IMR-90 (cell line): Measurements from ENCODE around the gene ZKSCAN5. TPM values are rescaled to one million over a fixed set of nuclear protein-coding genes. Genes with fewer than 3 reads are reported as not detected.

Source experiments
- ATAC-seq: fragments of 200-7000 bp; cut with Tn5 transposase; 2 replicates; pipeline ENCODE4 v1.9.1; 2020; ENCODE audit warnings: low read depth, mild to moderate bottlenecking, moderate library complexity
- BruUV-seq: library from RNA; stranded (reverse); fragments of 400-500 nt; replicated peaks from 2 replicates; lab custom pipeline; 2021; lab: Mats Ljungman, UMichigan
- CTCF ChIA-PET: fragments of 300-600 bp; formaldehyde crosslinking; extraction: SDS; loops from one replicate; lab custom pipeline; 2021; ENCODE audit warnings: antibody characterized with exemption; lab: Yijun Ruan, JAX
- POLR2A ChIA-PET: fragments of 300-600 bp; sonication (Branson Sonifier 250); formaldehyde crosslinking; loops from one replicate; lab custom pipeline; 2022; ENCODE audit warnings: antibody characterized with exemption; ENCODE audit not compliant: unreplicated experiment; lab: Charles Lee
- DNase-seq: peaks from one replicate; pipeline ENCODE4 v3.0.0; 2013
- H2AFZ ChIP-seq: replicated peaks from 2 replicates; pipeline ENCODE3; 2013; ENCODE audit warnings: low read length, mild to moderate bottlenecking; ENCODE audit not compliant: poor library complexity
- H2AK5ac ChIP-seq: 2 replicates; pipeline ENCODE4 v1.6.1; 2013; ENCODE audit warnings: low read depth, low read length, inconsistent platforms
- H2AK9ac ChIP-seq: replicated peaks from 2 replicates; pipeline ENCODE3; 2013; ENCODE audit warnings: mild to moderate bottlenecking, low read depth, low read length, moderate library complexity; ENCODE audit not compliant: poor library complexity
- H2BK120ac ChIP-seq: 2 replicates; pipeline ENCODE4 v1.6.1; 2013; ENCODE audit warnings: low read depth, low read length, inconsistent platforms
- H2BK15ac ChIP-seq: 3 replicates; pipeline ENCODE4 v1.6.1; 2013; ENCODE audit warnings: low read depth, low read length, inconsistent platforms
- H2BK20ac ChIP-seq: 2 replicates; pipeline ENCODE4 v1.6.1; 2013; ENCODE audit warnings: low read depth, mild to moderate bottlenecking, inconsistent platforms, low read length, moderate library complexity
- H2BK5ac ChIP-seq: 2 replicates; pipeline ENCODE4 v1.6.1; 2013; ENCODE audit warnings: mild to moderate bottlenecking, low read depth, low read length, inconsistent platforms; ENCODE audit not compliant: poor library complexity, severe bottlenecking
- H3K14ac ChIP-seq: replicated peaks from 2 replicates; pipeline ENCODE4 v1.6.1; 2013; ENCODE audit warnings: low read depth, low read length, inconsistent platforms
- H3K18ac ChIP-seq: 2 replicates; pipeline ENCODE4 v1.6.1; 2013; ENCODE audit warnings: low read depth, low read length, control low read depth
- H3K23ac ChIP-seq: 2 replicates; pipeline ENCODE4 v1.6.1; 2013; ENCODE audit warnings: low read depth, low read length, inconsistent platforms
- H3K27ac ChIP-seq: 2 replicates; pipeline ENCODE4 v1.5.1; 2013; ENCODE audit warnings: mild to moderate bottlenecking, control low read depth, low read length; ENCODE audit not compliant: insufficient read depth
- H3K27me3 ChIP-seq: 2 replicates; pipeline ENCODE4 v1.6.1; 2013; ENCODE audit warnings: low read length; ENCODE audit not compliant: control insufficient read depth, insufficient read depth
- H3K36me3 ChIP-seq: 2 replicates; pipeline ENCODE4 v1.6.1; 2013; ENCODE audit warnings: low read length, mixed read lengths; ENCODE audit not compliant: control insufficient read depth, insufficient read depth
- H3K4ac ChIP-seq: 2 replicates; pipeline ENCODE4 v1.6.1; 2013; ENCODE audit warnings: low read depth, low read length, inconsistent platforms
- H3K4me1 ChIP-seq: 2 replicates; pipeline ENCODE4 v1.6.1; 2013; ENCODE audit warnings: low read length, mixed read lengths; ENCODE audit not compliant: control insufficient read depth, insufficient read depth
- H3K4me2 ChIP-seq: 2 replicates; pipeline ENCODE4 v1.6.1; 2013; ENCODE audit warnings: low read depth, mild to moderate bottlenecking, control low read depth, low read length, moderate library complexity
- H3K4me3 ChIP-seq: 2 replicates; pipeline ENCODE4 v1.5.1; 2013; ENCODE audit warnings: low read depth, mild to moderate bottlenecking, control low read depth, low read length, moderate library complexity; ENCODE audit not compliant: insufficient read depth
- H3K56ac ChIP-seq: 2 replicates; pipeline ENCODE4 v1.6.1; 2013; ENCODE audit warnings: low read length, inconsistent platforms; ENCODE audit not compliant: insufficient read depth; ENCODE audit errors: extremely low read depth
- H3K79me1 ChIP-seq, 2 experiments: 2 replicates each; pipeline ENCODE4 v1.6.1; 2013; ENCODE audit warnings: low read length in 2 of 2, inconsistent platforms in 1 of 2, low read depth in 1 of 2
- H3K9ac ChIP-seq: 2 replicates; pipeline ENCODE4 v1.6.1; 2013; ENCODE audit warnings: low read depth, low read length, control low read depth
- H3K9me1 ChIP-seq: 2 replicates; pipeline ENCODE4 v1.6.1; 2013; ENCODE audit warnings: low read length, inconsistent platforms; ENCODE audit not compliant: insufficient read depth
- H3K9me3 ChIP-seq: 2 replicates; pipeline ENCODE4 v1.6.1; 2013; ENCODE audit warnings: low read length; ENCODE audit not compliant: control insufficient read depth, insufficient read depth
- H4K20me1 ChIP-seq: 2 replicates; pipeline ENCODE4 v1.6.1; 2013; ENCODE audit warnings: low read length, inconsistent platforms; ENCODE audit not compliant: insufficient read depth
- H4K5ac ChIP-seq: 2 replicates; pipeline ENCODE4 v1.6.1; 2013; ENCODE audit warnings: mild to moderate bottlenecking, low read depth, low read length, control low read depth
- H4K8ac ChIP-seq, 2 experiments: 2 replicates each; pipeline ENCODE4 v1.6.1; 2013; ENCODE audit warnings: low read depth in 2 of 2, low read length in 2 of 2, control low read depth in 1 of 2, inconsistent platforms in 1 of 2
- H4K91ac ChIP-seq: 2 replicates; pipeline ENCODE4 v1.6.1; 2013; ENCODE audit warnings: low read depth, low read length, inconsistent platforms; ENCODE audit not compliant: insufficient read depth
- BHLHE40 ChIP-seq: fragments of 150-350 bp; IDR thresholded peaks from 2 replicates; pipeline ENCODE4 v1.6.1; 2016; ENCODE audit warnings: mild to moderate bottlenecking, low read depth, low read length
- CEBPB ChIP-seq: IDR thresholded peaks from 2 replicates; pipeline ENCODE4 v1.6.1; 2012; ENCODE audit warnings: low read depth, low read length, improper control_type of control experiment
- CHD1 ChIP-seq: IDR thresholded peaks from 2 replicates; pipeline ENCODE4 v1.6.1; 2012; ENCODE audit warnings: low read depth, low read length, improper control_type of control experiment
- CTCF ChIP-seq: conservative IDR thresholded peaks from 2 replicates; pipeline ENCODE4 v1.5.1; 2012; ENCODE audit warnings: mild to moderate bottlenecking, low read depth, low read length, improper control_type of control experiment
- ELK1 ChIP-seq: fragments of 150-350 bp; IDR thresholded peaks from 2 replicates; pipeline ENCODE4 v1.6.1; 2016; ENCODE audit warnings: low read depth, mild to moderate bottlenecking, low read length, moderate library complexity, borderline replicate concordance
- FOS ChIP-seq: fragments of 150-350 bp; IDR thresholded peaks from 2 replicates; pipeline ENCODE4 v1.6.1; 2016; ENCODE audit warnings: low read depth, low read length
- MAFK ChIP-seq: IDR thresholded peaks from 2 replicates; pipeline ENCODE4 v1.6.1; 2012; ENCODE audit warnings: low read depth, low read length, improper control_type of control experiment
- MAZ ChIP-seq: IDR thresholded peaks from 2 replicates; pipeline ENCODE4 v1.6.1; 2012; ENCODE audit warnings: low read depth, mild to moderate bottlenecking, low read length, improper control_type of control experiment, moderate library complexity, borderline replicate concordance
- MXI1 ChIP-seq: IDR thresholded peaks from 2 replicates; pipeline ENCODE4 v1.6.1; 2012; ENCODE audit warnings: low read depth, mild to moderate bottlenecking, low read length, moderate library complexity, borderline replicate concordance
- NFE2L2 ChIP-seq: fragments of 150-350 bp; IDR thresholded peaks from 2 replicates; pipeline ENCODE4 v1.6.1; 2016; ENCODE audit warnings: low read depth, mild to moderate bottlenecking, low read length
- POLR2A ChIP-seq: IDR thresholded peaks from 2 replicates; pipeline ENCODE4 v1.6.1; 2012; ENCODE audit warnings: mild to moderate bottlenecking, low read depth, low read length
- RAD21 ChIP-seq: IDR thresholded peaks from 2 replicates; pipeline ENCODE4 v1.6.1; 2012; ENCODE audit warnings: low read length, improper control_type of control experiment
- RCOR1 ChIP-seq: IDR thresholded peaks from 2 replicates; pipeline ENCODE4 v1.6.1; 2012; ENCODE audit warnings: mild to moderate bottlenecking, low read length, improper control_type of control experiment; ENCODE audit not compliant: insufficient replicate concordance
- RFX5 ChIP-seq: IDR thresholded peaks from 2 replicates; pipeline ENCODE4 v1.8.0; 2012; ENCODE audit warnings: low read depth, mild to moderate bottlenecking, low read length, moderate library complexity
- SMC3 ChIP-seq: fragments of 150-350 bp; IDR thresholded peaks from 2 replicates; pipeline ENCODE4 v1.6.1; 2016; ENCODE audit warnings: low read depth, mild to moderate bottlenecking, antibody characterized with exemption, low read length, moderate library complexity
- USF2 ChIP-seq: fragments of 150-350 bp; IDR thresholded peaks from 2 replicates; pipeline ENCODE4 v1.6.1; 2017; ENCODE audit warnings: mild to moderate bottlenecking, antibody characterized with exemption, low read length, low read depth
- WGBS, 2 experiments: methylation state at CpG; one replicate each; pipeline versions ENCODE4 v1.1.5 to v1.1.7; 2013; ENCODE audit warnings: missing lambda C conversion rate in 2 of 2; ENCODE audit not compliant: insufficient read length in 1 of 2; ENCODE audit errors: extremely low coverage in 2 of 2; 5-methylcytosine and 5-hydroxymethylcytosine counted together
- dilution Hi-C: fragments of 300-500 bp; cut with HindIII; formaldehyde crosslinking; loops from one replicate; pipeline ENCODE4 v1.14.3; 2018; ENCODE audit warnings: low sequenced_read_pairs; ENCODE audit not compliant: unreplicated experiment
- in situ Hi-C: fragments of 300-500 bp; cut with MboI; formaldehyde crosslinking; loops from 3 replicates; pipeline ENCODE4 v1.14.3; 2019; ENCODE audit warnings: low sequenced_read_pairs, inconsistent platforms, mixed read lengths
- intact Hi-C: fragments of 100-400 bp; cut with micrococcal nuclease; formaldehyde crosslinking; loops from 2 replicates; pipeline ENCODE4 v1.10.0; 2022
- polyA plus RNA-seq, 3 experiments: library from polyadenylated mRNA; depleted of rRNA; stranded (reverse); fragments of >200 nt; gene quantifications; 2 replicates each; pipeline ENCODE4 v1.2.3, GENCODE V29; 2012; ENCODE audit warnings: low replicate concordance in 1 of 3
- total RNA-seq: library from RNA; depleted of rRNA; stranded (reverse); fragments of >200 nt; gene quantifications from 2 replicates; pipeline ENCODE4 v1.2.3, GENCODE V29; 2012

The ZKSCAN5 gene
- total and polyA plus RNA-seq, 2 of the 4 experiments (the other 2 are of a cell fraction) = 5.5 to 16.3 TPM

- intact Hi-C loops = no loop called here
Measured at GRCh38 chr7:99476107-99476506, 28.4 kb upstream of the ZKSCAN5 start.

More at GRCh38 chr7:99476107-99476506, 28.4 kb upstream of the ZKSCAN5 start:
- Histone ChIP-seq H3K14ac (no peak overlapping the region), H3K4me1 (0 out of 2 replicates have a peak, but pooled peaks cover 2% of the 10 kb centered on the region), H3K4me3 (no peak overlapping the region), H2AK9ac (no peak overlapping the region), H2BK5ac (no peak overlapping the region), H2BK120ac (no peak overlapping the region), H2AFZ (no peak overlapping the region), H3K9me1 (peaks cover 5% of the 10 kb centered on the region; the same call in 1 of the 2 replicates), H3K36me3 (peaks cover 12% of the 10 kb centered on the region), H3K18ac (no peak overlapping the region), H4K8ac (no peak overlapping the region), H3K79me1 (peaks cover 25 to 46% of the 10 kb centered on the region in 2 experiments), H3K27me3 (no peaks in the 10 kb centered on the region), H2BK20ac (no peak overlapping the region), H2AK5ac (no peak overlapping the region), H3K9ac (no peak overlapping the region), H2BK15ac (no peak overlapping the region), H3K4ac (no peak overlapping the region), H4K20me1 (0 out of 2 replicates have a peak, but pooled peaks cover 2% of the 10 kb centered on the region), H4K91ac (no peak overlapping the region), H3K56ac (no peak overlapping the region), H3K27ac (no peak overlapping the region), H3K4me2 (no peak overlapping the region), H4K5ac (no peak overlapping the region), H3K23ac (no peak overlapping the region), H3K9me3 (no peaks in the 10 kb centered on the region)
- POLR2A ChIA-PET = no interaction called here
- 100% methylated on average over 1 of the region's 5 CpGs; no CpG with 5 or more reads in 1 of the 2 experiments for WGBS, 2 experiments
- CTCF ChIA-PET = no interaction called here
- TF ChIP-seq ELK1 (no peak), MAZ (no peak), RCOR1 (no peak), CEBPB (no peak), MAFK (no peak), POLR2A (no peak), RFX5 (no peak), USF2 (no peak), MXI1 (no peak), CHD1 (no peak), BHLHE40 (no peak), FOS (no peak), SMC3 (no peak), CTCF (no peak), RAD21 (no peak), NFE2L2 (no peak)
- dilution Hi-C loops = no loop called here
- no TSS peak for BruUV-seq
- no peak for ATAC-seq
- in situ Hi-C loops = no loop called here
- DNase-seq = no peak
